ENCODE data around the gene TMEM204. TPM values are rescaled to one million over a fixed set of nuclear protein-coding genes. Genes with fewer than 3 reads are reported as not detected.

TMEM204 gene
- total and polyA plus RNA-seq, 9 donors = 6.5 to 35.5 (median 13.8) TPM

DNA sequence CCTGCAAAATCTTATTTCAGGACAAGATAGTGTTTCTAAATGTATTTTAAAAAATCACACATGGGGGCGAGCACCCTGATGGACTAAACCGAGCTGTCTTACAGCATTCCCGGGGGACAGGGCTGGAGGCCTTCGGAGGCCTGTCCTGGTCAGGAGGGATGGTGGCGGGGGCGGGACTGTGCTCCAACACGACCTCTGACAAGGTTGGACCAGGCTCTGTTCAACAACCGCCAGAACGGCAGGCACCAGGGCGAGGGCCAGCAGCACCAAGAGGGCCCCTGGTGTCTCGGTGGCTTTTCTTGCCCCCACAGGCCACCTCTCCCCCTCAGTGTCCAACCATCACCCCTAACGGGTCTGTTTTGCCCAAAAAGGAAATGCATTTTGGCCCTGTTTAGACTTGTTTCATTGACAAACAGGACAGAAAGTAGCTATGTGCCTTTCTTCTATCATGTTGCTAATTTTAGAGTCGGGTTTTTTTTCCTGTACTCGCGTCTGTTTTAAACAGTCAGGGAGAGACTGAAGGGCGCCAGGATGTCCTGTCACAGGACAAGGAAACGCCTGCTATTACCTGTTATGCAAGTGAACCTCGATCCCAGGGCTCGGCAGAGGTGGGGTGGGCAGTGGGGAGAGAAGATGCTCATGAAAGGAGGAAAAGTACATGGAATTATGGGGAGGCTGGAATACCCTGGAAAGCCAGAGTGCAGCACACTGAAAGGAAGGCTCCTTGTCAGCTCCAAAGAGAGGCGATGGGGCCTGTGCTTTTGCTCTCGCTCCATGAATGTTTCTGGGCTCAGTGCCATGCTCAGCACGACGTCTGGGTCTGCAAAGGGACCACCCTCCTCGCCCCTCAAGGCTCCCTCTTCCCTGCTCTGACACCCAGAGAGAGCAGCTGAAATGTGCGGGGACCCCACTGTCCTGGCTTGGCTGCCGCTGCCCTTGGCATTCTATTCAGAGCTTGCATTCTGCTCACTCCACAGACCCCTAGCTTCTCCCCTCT is 11.9 kb downstream of the TMEM204 start:
- TF ChIP-seq EP300 (IDR thresholded peaks at IDR 0.05) (no peak), POLR2A (IDR thresholded peaks at IDR 0.05) (no peak)
- TF ChIP-seq, protein P1, sequence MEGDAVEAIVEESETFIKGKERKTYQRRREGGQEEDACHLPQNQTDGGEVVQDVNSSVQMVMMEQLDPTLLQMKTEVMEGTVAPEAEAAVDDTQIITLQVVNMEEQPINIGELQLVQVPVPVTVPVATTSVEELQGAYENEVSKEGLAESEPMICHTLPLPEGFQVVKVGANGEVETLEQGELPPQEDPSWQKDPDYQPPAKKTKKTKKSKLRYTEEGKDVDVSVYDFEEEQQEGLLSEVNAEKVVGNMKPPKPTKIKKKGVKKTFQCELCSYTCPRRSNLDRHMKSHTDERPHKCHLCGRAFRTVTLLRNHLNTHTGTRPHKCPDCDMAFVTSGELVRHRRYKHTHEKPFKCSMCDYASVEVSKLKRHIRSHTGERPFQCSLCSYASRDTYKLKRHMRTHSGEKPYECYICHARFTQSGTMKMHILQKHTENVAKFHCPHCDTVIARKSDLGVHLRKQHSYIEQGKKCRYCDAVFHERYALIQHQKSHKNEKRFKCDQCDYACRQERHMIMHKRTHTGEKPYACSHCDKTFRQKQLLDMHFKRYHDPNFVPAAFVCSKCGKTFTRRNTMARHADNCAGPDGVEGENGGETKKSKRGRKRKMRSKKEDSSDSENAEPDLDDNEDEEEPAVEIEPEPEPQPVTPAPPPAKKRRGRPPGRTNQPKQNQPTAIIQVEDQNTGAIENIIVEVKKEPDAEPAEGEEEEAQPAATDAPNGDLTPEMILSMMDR (IDR thresholded peaks at IDR 0.05) = no peak
- 29 to 47% (median 37%) methylated on average over 26 of the region's 26 CpGs for WGBS, 3 donors
- H3K4me1 ChIP-seq (ENCODE audit: insufficient read depth) = peaks cover 11% of the 10 kb centered on the region
- H3K9me3 ChIP-seq = no peaks in the 10 kb centered on the region
- no peaks in the 10 kb centered on the region for H3K36me3 ChIP-seq
- no peaks in the 10 kb centered on the region for H3K27me3 ChIP-seq
- intact Hi-C loops (cut with DNase I) = no loop called here
- no peak for DNase-seq
- peak overlapping the region; percentile 2 to 26 for H3K27ac ChIP-seq
- no peak overlapping the region for H3K4me3 ChIP-seq

DNA sequence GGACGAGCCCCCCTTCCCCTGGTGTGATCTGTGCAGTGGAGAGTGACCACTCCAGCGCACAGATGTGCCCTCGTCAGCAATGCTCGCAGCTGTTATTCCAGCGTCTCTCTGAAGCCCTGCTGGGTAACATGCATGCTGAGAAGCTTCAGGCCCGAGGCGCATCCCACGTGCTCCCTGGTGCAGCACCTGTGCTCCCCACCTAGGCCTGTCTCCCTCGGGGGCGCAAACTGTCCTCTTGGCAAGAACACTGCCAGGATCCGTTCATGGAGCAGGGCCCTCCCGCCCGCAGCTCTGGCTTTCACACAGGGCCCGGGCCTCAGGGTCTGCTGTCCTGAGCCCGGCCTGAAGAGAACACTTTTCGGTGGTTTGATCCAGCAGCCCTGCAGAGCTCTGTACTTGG is 13.0 kb downstream of the TMEM204 start:
- WGBS, 3 donors = 82 to 86% (median 84%) methylated on average over 16 of the region's 16 CpGs
- Histone ChIP-seq H3K36me3 (no peaks in the 10 kb centered on the region), H3K9me3 (no peaks in the 10 kb centered on the region), H3K27me3 (no peaks in the 10 kb centered on the region), H3K4me3 (no peak overlapping the region), H3K27ac (no peak overlapping the region), H3K4me1 (ENCODE audit: insufficient read depth) (peaks cover 11% of the 10 kb centered on the region)
- intact Hi-C loops (cut with DNase I) = no loop called here
- no peak for DNase-seq
- TF ChIP-seq, protein P1 (IDR thresholded peaks at IDR 0.05) = no peak
- no peak for TF ChIP-seq POLR2A (IDR thresholded peaks at IDR 0.05)
- no peak for TF ChIP-seq EP300 (IDR thresholded peaks at IDR 0.05)

DNA sequence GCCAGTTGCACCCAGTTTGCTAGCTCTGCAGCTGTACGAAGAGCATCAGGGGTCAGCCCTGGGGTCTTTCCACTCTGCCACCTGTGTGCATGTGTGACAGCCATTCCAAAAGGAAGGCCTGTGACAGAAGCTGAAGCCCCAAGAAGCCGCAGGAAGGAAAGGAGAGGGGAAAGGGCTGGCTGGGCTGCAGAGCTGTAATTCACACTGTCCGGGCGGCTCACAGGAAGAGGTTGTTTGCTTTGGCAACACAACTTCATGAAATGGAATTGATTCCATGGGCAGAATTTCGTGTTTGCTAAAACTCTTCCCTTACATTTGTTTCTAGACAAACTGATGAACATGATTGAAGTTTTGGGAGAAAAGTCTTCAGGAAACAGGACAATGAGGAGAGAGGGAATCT is 14.8 kb downstream of the TMEM204 start:
- Histone ChIP-seq H3K4me1 (ENCODE audit: insufficient read depth) (peaks cover 11% of the 10 kb centered on the region), H3K9me3 (no peaks in the 10 kb centered on the region), H3K27me3 (no peaks in the 10 kb centered on the region), H3K36me3 (no peaks in the 10 kb centered on the region), H3K4me3 (no peak overlapping the region), H3K27ac (no peak overlapping the region)
- TF ChIP-seq POLR2A (IDR thresholded peaks at IDR 0.05) (no peak), EP300 (IDR thresholded peaks at IDR 0.05) (no peak)
- TF ChIP-seq, protein P1 (IDR thresholded peaks at IDR 0.05) = no peak
- intact Hi-C loops (cut with DNase I) = no loop called here
- 35 to 62% (median 61%) methylated on average over 5 of the region's 5 CpGs for WGBS, 3 donors
- peak in 1 of 5 donors; percentile 27 for DNase-seq

DNA sequence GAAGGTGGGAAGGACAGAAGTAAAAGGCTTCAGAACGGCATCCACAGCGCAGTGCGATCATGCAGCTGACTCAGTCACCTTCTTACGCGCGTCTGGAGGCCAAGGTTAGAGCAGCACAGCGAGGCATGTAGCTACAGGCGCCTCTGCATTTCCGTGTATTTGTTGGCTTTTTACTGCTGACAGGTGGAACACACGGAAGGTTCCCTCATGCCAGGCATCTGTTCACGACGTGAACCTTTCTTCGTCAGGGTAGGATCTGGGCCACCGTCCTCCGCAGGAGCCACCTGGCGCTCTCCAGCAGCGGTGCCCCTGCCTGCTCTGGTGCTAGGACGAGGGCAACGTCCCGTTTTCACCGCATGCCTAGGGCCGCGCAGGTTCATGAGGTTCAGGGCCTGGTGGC is 15.3 kb downstream of the TMEM204 start:
- TF ChIP-seq, protein P1 (IDR thresholded peaks at IDR 0.05) = no peak
- TF ChIP-seq POLR2A (IDR thresholded peaks at IDR 0.05) (no peak), EP300 (IDR thresholded peaks at IDR 0.05) (no peak)
- Histone ChIP-seq H3K36me3 (no peaks in the 10 kb centered on the region), H3K27me3 (no peaks in the 10 kb centered on the region), H3K4me3 (no peak overlapping the region), H3K27ac (peak overlapping the region in 1 of 2 donors; percentile 36), H3K9me3 (no peaks in the 10 kb centered on the region), H3K4me1 (ENCODE audit: insufficient read depth) (peaks cover 11% of the 10 kb centered on the region)
- DNase-seq = no peak
- intact Hi-C loops (cut with DNase I) = no loop called here
- WGBS, 3 donors = 82 to 86% (median 84%) methylated on average over 23 of the region's 23 CpGs

Measured in ovary (tissue), 9 donors.